ENCODE results near the gene CLDN5. TPM values are rescaled to one million over a fixed set of nuclear protein-coding genes. Genes with fewer than 3 reads are reported as not detected.

Gene CLDN5
- total RNA-seq, 1 donor from 2014 or later = not detected

DNA sequence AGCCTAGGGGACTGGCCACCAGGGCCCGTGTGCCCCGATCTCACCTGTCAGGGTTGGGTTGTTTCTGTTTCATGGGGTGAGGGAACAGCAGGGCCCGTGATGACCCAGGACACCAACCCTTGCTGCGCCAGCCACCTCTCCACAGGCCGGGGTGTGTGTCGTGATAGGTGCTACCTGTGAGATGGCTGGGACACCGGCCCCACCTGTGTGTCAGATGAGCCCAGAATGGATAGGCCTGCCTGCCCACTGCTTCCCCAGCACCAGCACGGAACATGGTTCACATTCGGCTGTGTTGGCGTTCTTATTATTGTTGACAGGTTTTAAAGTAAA is 7.1 kb downstream of the CLDN5 start:
- TF ChIP-seq, protein P1, sequence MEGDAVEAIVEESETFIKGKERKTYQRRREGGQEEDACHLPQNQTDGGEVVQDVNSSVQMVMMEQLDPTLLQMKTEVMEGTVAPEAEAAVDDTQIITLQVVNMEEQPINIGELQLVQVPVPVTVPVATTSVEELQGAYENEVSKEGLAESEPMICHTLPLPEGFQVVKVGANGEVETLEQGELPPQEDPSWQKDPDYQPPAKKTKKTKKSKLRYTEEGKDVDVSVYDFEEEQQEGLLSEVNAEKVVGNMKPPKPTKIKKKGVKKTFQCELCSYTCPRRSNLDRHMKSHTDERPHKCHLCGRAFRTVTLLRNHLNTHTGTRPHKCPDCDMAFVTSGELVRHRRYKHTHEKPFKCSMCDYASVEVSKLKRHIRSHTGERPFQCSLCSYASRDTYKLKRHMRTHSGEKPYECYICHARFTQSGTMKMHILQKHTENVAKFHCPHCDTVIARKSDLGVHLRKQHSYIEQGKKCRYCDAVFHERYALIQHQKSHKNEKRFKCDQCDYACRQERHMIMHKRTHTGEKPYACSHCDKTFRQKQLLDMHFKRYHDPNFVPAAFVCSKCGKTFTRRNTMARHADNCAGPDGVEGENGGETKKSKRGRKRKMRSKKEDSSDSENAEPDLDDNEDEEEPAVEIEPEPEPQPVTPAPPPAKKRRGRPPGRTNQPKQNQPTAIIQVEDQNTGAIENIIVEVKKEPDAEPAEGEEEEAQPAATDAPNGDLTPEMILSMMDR (IDR thresholded peaks at IDR 0.05) = no peak
- Mint-ChIP-seq H3K9me3 (ENCODE audit: low read depth) (peaks cover 8% of the 10 kb centered on the region), H3K36me3 (ENCODE audit: low read depth) (peaks cover 7% of the 10 kb centered on the region), H3K27ac (ENCODE audit: unreplicated experiment) (no peak overlapping the region), H3K4me3 (ENCODE audit: unreplicated experiment) (no peak overlapping the region), H3K27me3 (ENCODE audit: low read depth) (no peaks in the 10 kb centered on the region), H3K4me1 (ENCODE audit: low read depth) (no peaks in the 10 kb centered on the region)
- DNase-seq (ENCODE audit: low spot score) = peak; percentile 72

DNA sequence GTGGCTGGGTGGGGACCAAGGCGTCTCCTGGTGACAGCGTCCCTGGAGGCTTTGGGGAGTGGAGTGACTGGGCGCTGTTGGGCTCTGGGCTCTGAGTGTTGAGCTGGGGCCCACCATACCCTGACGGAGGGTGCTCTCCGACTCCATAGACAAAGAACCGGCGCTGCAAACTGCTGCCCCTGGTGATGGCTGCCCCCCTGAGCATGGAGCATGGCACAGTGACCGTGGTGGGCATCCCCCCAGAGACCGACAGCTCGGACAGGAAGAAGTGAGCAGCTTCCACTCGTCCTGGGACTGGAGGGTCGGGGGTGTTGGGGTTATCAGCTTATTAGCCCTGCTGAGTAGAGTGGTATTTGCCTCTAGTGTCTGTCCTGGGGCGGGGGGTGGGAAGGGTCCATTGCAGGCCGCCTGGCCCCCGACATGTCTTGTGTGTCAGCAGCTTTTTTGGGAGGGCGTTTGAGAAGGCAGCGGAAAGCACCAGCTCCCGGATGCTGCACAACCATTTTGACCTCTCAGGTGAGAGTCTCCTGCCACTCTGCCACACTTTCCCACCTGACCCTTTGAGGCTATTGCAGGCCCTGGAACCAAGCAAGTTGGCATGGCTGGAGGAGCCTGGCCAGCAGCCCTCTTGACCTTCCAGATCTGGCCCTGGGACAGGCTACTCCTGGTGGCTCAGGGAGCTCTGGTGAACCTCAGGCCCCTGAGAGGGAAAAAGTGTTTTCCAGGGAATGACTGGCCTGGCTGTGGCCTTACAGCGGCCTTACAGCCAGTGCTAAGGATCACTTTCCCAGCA is 7.6 kb downstream of the CLDN5 start:
- TF ChIP-seq, protein P1 (IDR thresholded peaks at IDR 0.05) = no peak
- Mint-ChIP-seq H3K27ac (ENCODE audit: unreplicated experiment) (no peak overlapping the region), H3K4me1 (ENCODE audit: low read depth) (no peaks in the 10 kb centered on the region), H3K27me3 (ENCODE audit: low read depth) (no peaks in the 10 kb centered on the region), H3K4me3 (ENCODE audit: unreplicated experiment) (no peak overlapping the region), H3K36me3 (ENCODE audit: low read depth) (peaks cover 7% of the 10 kb centered on the region), H3K9me3 (ENCODE audit: low read depth) (peaks cover 8% of the 10 kb centered on the region)
- peak; percentile 87 for DNase-seq (ENCODE audit: low spot score)

DNA sequence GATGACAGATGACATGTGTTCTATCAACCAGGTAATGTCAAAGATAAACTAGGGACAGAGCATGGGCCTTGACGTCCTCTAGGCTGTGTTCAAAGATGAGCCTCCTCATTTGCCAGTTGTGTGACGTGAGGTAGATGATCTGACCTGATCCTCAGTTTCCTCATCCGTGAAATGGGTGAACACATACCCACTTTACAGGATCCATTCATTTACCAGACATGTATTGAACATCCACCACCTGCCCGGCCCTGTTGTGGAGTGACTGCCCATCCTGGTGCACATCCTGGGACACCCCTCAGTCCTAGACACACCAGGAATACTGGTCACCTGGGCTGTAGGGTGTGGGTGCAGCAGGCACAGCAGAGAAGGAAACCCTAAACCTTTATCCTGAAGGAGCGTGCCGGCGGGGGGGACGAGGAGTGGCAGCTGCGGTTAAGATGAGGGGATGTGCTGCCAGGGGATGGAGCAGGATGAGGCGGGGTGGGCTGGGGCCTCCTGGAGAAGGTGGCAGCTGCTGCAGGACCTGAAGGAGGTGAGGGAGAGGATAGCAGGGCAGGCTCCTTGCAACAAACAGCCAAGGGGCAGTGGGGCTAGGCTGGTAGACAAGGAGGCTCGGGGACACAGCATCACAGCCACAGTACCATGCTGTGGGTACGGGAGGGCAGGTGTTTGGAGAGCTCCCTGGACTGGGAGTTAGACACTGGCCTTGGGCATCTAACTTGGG is 8.4 kb downstream of the CLDN5 start:
- H3K9me3 Mint-ChIP-seq (ENCODE audit: low read depth) = peaks cover 8% of the 10 kb centered on the region
- H3K27me3 Mint-ChIP-seq (ENCODE audit: low read depth) = no peaks in the 10 kb centered on the region
- H3K4me1 Mint-ChIP-seq (ENCODE audit: low read depth) = no peaks in the 10 kb centered on the region
- H3K27ac Mint-ChIP-seq (ENCODE audit: unreplicated experiment) = no peak overlapping the region
- peak; percentile 87 for DNase-seq (ENCODE audit: low spot score)
- TF ChIP-seq, protein P1 (IDR thresholded peaks at IDR 0.05) = no peak
- H3K4me3 Mint-ChIP-seq (ENCODE audit: unreplicated experiment) = no peak overlapping the region
- H3K36me3 Mint-ChIP-seq (ENCODE audit: low read depth) = peaks cover 7% of the 10 kb centered on the region

DNA sequence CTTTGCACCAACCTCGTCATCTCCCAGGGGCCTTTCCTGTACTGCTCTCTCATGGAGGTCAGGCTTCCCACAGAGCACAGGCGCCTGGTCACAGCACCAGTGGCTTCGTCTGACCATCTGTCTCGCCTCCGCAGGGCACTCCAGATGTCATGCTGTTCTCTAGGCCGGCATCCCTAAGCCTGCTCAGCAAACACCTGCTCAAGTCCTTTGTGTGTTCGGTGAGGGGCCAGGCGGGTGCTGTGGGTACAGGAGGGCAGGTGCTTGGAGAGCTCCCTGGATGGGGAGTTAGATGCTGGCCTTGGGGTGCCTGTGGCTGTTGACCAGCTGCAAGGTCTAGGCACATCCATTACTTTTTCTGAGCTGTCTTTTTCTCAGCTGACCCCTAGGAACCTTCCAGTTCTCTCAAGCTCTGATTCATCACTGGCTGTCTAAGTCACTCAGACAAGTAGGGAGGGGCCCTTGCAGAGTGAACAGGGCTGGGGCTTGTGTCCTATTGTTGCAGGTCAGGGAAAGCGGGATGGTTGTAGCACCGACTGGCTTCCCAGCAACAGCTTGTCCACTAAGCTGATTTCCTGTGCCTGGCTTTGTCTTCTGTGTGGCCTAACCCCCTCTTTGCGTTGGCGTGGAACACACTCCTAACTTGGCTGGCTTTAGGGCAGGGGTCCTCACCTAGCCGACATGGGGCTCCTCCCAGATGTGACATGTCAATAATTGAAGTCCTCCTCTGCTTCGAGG is 9.2 kb downstream of the CLDN5 start:
- Mint-ChIP-seq H3K4me1 (ENCODE audit: low read depth) (no peaks in the 10 kb centered on the region), H3K27ac (ENCODE audit: unreplicated experiment) (no peak overlapping the region), H3K27me3 (ENCODE audit: low read depth) (no peaks in the 10 kb centered on the region), H3K9me3 (ENCODE audit: low read depth) (peaks cover 8% of the 10 kb centered on the region), H3K36me3 (ENCODE audit: low read depth) (peaks cover 7% of the 10 kb centered on the region), H3K4me3 (ENCODE audit: unreplicated experiment) (no peak overlapping the region)
- peak; percentile 32 for DNase-seq (ENCODE audit: low spot score)
- TF ChIP-seq, protein P1 (IDR thresholded peaks at IDR 0.05) = no peak

DNA sequence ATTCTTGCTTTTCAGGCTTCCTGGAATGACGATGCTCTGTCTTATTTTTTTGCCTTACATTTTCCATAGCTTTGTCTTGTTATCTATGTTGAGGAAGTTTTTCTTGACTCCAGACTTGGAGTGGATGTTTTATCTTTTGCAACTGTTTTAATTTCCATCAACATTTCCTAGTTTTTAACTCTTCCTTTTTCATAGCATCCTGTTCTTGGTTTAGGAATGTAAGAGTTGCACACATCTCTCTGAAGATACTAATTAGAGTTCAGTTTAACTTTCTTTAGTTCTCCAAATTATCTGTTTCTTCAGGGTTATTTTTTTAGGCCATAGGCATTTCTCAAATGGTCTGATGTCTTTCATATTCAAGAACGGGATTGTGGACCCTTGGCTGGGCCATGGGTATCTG is 10.4 kb downstream of the CLDN5 start:
- Mint-ChIP-seq H3K27me3 (ENCODE audit: low read depth) (no peaks in the 10 kb centered on the region), H3K36me3 (ENCODE audit: low read depth) (peaks cover 7% of the 10 kb centered on the region), H3K4me1 (ENCODE audit: low read depth) (no peaks in the 10 kb centered on the region), H3K4me3 (ENCODE audit: unreplicated experiment) (no peak overlapping the region), H3K27ac (ENCODE audit: unreplicated experiment) (no peak overlapping the region), H3K9me3 (ENCODE audit: low read depth) (peaks cover 8% of the 10 kb centered on the region)
- no peak for DNase-seq (ENCODE audit: low spot score)
- TF ChIP-seq, protein P1 (IDR thresholded peaks at IDR 0.05) = no peak

Measured in chondrocyte (in vitro differentiated cells).